ENCODE data around the gene PIGU.
"Not testable (repeated sequence)": the region's sequence is repeated elsewhere in the genome, so short reads cannot be mapped to it uniquely, and the experiment has no call there.

The PIGU gene

DNA sequence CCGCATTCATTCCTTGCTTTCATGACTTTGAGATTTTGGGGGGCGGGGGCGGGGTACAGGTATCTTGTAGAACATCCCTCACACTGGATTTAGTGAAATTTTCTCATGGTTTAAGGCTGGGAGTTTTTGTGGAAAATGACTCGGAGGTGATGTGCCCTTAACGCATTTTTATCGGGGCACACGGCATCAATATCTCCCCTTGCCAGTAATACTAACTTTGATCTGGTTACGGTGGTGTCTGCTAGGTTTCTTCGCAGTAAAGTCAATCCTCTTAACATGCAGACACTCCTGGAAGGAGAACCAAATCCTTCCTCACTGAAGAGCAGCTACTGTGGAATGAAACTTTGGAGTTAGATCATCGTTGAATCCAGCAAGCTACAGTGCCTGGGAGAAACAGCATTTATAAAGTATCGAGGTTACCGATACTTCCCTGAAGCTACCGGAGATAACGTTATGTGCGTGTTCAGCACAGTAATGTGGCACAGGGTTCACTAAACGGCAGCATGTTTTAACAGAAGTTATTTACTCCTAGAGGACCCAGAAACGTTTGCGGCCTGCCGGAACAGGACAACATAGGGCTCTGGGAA, 161.9 kb downstream of the PIGU start:
- peak overlapping the region; percentile 92 for H3K4me3 ChIP-seq (ENCODE audit: low read length)
- no peak for TF ChIP-seq ZNF274 (IDR thresholded peaks at IDR 0.05; ENCODE audit: low read depth, low read length)

- H3K4me3 ChIP-seq (ENCODE audit: low read length) = not testable (repeated sequence)
Observed at GRCh38 chr20:34514034-34514433, 162.9 kb downstream of the PIGU start.

DNA sequence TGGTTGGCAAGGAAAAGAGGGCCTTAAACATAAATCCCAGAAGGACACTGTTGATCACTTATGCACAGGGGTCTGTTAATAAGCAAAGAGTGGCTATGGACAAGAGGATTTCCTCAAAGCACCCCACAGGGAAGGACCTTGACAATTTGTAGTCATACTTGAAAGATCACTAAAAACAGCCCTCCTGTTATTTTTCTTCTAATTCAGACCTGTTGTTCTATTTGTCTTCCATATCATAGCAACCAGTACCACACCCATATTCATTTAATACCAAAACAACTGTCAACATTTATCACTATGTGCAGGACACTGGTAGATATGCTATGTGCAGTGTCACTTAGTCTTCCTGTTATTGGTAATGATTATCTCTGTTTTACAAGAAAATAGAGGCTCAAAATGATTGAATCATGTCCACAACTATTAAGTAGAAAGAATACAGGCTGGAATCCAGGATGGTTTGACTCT, 163.9 kb downstream of the PIGU start:
- no peak for TF ChIP-seq ZNF274 (IDR thresholded peaks at IDR 0.05; ENCODE audit: low read depth, low read length)
- H3K4me3 ChIP-seq (ENCODE audit: low read length) = no peak overlapping the region

- no peak overlapping the region for H3K4me3 ChIP-seq (ENCODE audit: low read length)
Observed at GRCh38 chr20:34512266-34512954, 164.5 kb downstream of the PIGU start.

DNA sequence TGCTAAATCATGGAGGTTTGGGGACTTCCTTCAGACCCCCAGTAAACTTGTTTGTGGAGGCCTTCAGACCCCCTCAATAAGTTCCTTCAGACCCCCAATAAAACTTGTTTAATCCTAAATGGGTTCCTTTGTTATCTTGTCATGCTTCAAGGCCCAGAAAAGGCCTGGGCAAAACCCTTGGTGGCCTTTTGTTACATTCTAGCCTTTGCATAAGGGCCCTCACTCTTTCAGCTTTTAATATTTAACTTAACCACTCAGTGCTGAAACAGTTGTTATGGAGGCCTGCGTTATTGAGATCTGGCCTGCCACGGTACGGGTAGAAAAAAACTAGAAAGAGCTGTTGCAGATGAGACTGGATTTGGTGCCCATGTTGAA, 165.0 kb downstream of the PIGU start:
- TF ChIP-seq ZNF274 (IDR thresholded peaks at IDR 0.05; ENCODE audit: low read depth, low read length) = no peak
- no peak overlapping the region for H3K4me3 ChIP-seq (ENCODE audit: low read length)

More at GRCh38 chr20:34512266-34512954, 164.5 kb downstream of the PIGU start:
- no peak for TF ChIP-seq ZNF274 (IDR thresholded peaks at IDR 0.05; ENCODE audit: low read depth, low read length)

GRCh38 chr20:34510575-34510974, 166.3 kb downstream of the PIGU start:
- no peak for TF ChIP-seq ZNF274 (IDR thresholded peaks at IDR 0.05; ENCODE audit: low read depth, low read length)
- H3K4me3 ChIP-seq (ENCODE audit: low read length) = no peak overlapping the region

All from GM08714 (cell line).